Mesendoderm (in vitro differentiated cells): ENCODE results near the gene FMNL2.

Source experiments
- DNase-seq: peaks from one replicate; pipeline ENCODE4 v3.0.0; 2013
- H2AK5ac ChIP-seq: 2 replicates; pipeline ENCODE4 v1.6.1; 2013; ENCODE audit warnings: low read length, inconsistent platforms
- H2BK120ac ChIP-seq: 2 replicates; pipeline ENCODE4 v1.6.1; 2013; ENCODE audit warnings: low read depth, mild to moderate bottlenecking, low read length, moderate library complexity, mixed read lengths
- H2BK15ac ChIP-seq: replicated peaks from 2 replicates; pipeline ENCODE4 v1.6.1; 2013; ENCODE audit warnings: low read depth, mild to moderate bottlenecking, moderate library complexity
- H2BK5ac ChIP-seq: 2 replicates; pipeline ENCODE4 v1.6.1; 2013; ENCODE audit warnings: low read length, inconsistent platforms
- H3K18ac ChIP-seq: 2 replicates; pipeline ENCODE4 v1.6.1; 2013; ENCODE audit warnings: mild to moderate bottlenecking, low read length, mixed read lengths
- H3K23ac ChIP-seq: one replicate; pipeline ENCODE4 v1.6.1; 2013; ENCODE audit warnings: low read length
- H3K27ac ChIP-seq: 2 replicates; pipeline ENCODE4 v1.5.1; 2013; ENCODE audit warnings: low read depth, mild to moderate bottlenecking, inconsistent platforms, low read length, moderate library complexity
- H3K27me3 ChIP-seq: 2 replicates; pipeline ENCODE4 v1.6.1; 2013; ENCODE audit warnings: low read length, control low read depth, mild to moderate bottlenecking, inconsistent platforms; ENCODE audit not compliant: insufficient read depth, poor library complexity
- H3K36me3 ChIP-seq: 2 replicates; pipeline ENCODE4 v1.6.1; 2013; ENCODE audit warnings: low read length, inconsistent platforms; ENCODE audit not compliant: control insufficient read depth, insufficient read depth
- H3K4ac ChIP-seq: one replicate; pipeline ENCODE4 v1.6.1; 2013; ENCODE audit warnings: low read depth, mild to moderate bottlenecking, low read length, moderate library complexity
- H3K4me1 ChIP-seq: 2 replicates; pipeline ENCODE4 v1.6.1; 2013; ENCODE audit warnings: low read depth, low read length, inconsistent platforms; ENCODE audit not compliant: control insufficient read depth
- H3K4me2 ChIP-seq: 2 replicates; pipeline ENCODE4 v1.6.1; 2013; ENCODE audit warnings: low read length
- H3K4me3 ChIP-seq: 2 replicates; pipeline ENCODE4 v1.5.1; 2013; ENCODE audit warnings: mild to moderate bottlenecking, low read length
- H3K56ac ChIP-seq: one replicate; pipeline ENCODE4 v1.6.1; 2013; ENCODE audit warnings: low read length
- H3K79me1 ChIP-seq: 2 replicates; pipeline ENCODE4 v1.6.1; 2013; ENCODE audit warnings: low read length, inconsistent platforms
- H3K79me2 ChIP-seq: 2 replicates; pipeline ENCODE4 v1.6.1; 2013; ENCODE audit warnings: mild to moderate bottlenecking, low read length; ENCODE audit not compliant: control insufficient read depth, insufficient read depth
- H3K9ac ChIP-seq: 2 replicates; pipeline ENCODE4 v1.6.1; 2013; ENCODE audit warnings: low read length, inconsistent platforms
- H4K5ac ChIP-seq: one replicate; pipeline ENCODE4 v1.6.1; 2013; ENCODE audit warnings: low read length
- H4K8ac ChIP-seq: one replicate; pipeline ENCODE4 v1.6.1; 2013; ENCODE audit warnings: low read depth, mild to moderate bottlenecking, control low read depth, low read length, moderate library complexity
- WGBS: extraction: QIAGEN DNeasy Blood & Tissue Kit; methylation state at CpG from one replicate; pipeline ENCODE4 v1.1.7; 2013; ENCODE audit warnings: low lambda C conversion rate, missing lambda C conversion rate; ENCODE audit not compliant: insufficient coverage; ENCODE audit errors: extremely low coverage; 5-methylcytosine and 5-hydroxymethylcytosine counted together

Gene FMNL2

GRCh38 chr2:152607793-152608300, 272.9 kb downstream of the FMNL2 start:
- Histone ChIP-seq H3K56ac (no peak overlapping the region), H4K8ac (no peak overlapping the region)

GRCh38 chr2:152609154-152609553, 274.2 kb downstream of the FMNL2 start:
- Histone ChIP-seq H3K79me2 (no peaks in the 10 kb centered on the region), H2AK5ac (no peak overlapping the region), H3K4ac (no peak overlapping the region), H4K8ac (no peak overlapping the region), H3K23ac (no peak overlapping the region), H4K5ac (no peak overlapping the region), H3K27me3 (no peaks in the 10 kb centered on the region), H2BK15ac (no peak overlapping the region), H3K56ac (no peak overlapping the region), H2BK120ac (no peak overlapping the region), H3K4me3 (no peak overlapping the region), H3K36me3 (no peaks in the 10 kb centered on the region), H3K4me2 (no peak overlapping the region), H3K9ac (no peak overlapping the region), H3K79me1 (no peaks in the 10 kb centered on the region), H2BK5ac (no peak overlapping the region), H3K27ac (no peak overlapping the region), H3K4me1 (no peaks in the 10 kb centered on the region), H3K18ac (no peak overlapping the region)
- whole genome bisulfite sequencing = no CpG with 5 or more reads among the region's 2 CpGs
- DNase-seq = no peak

More at GRCh38 chr2:152607793-152608300, 272.9 kb downstream of the FMNL2 start:
- WGBS = no CpG with 5 or more reads among the region's 7 CpGs
- Histone ChIP-seq H3K23ac (no peak overlapping the region), H3K4me1 (no peaks in the 10 kb centered on the region), H4K5ac (no peak overlapping the region), H3K9ac (no peak overlapping the region), H3K79me1 (no peaks in the 10 kb centered on the region), H3K4me3 (no peak overlapping the region), H3K27me3 (no peaks in the 10 kb centered on the region), H3K4ac (no peak overlapping the region), H3K79me2 (no peaks in the 10 kb centered on the region), H2BK120ac (no peak overlapping the region), H3K27ac (no peak overlapping the region), H2AK5ac (no peak overlapping the region), H3K36me3 (no peaks in the 10 kb centered on the region), H2BK5ac (no peak overlapping the region), H3K4me2 (no peak overlapping the region), H3K18ac (no peak overlapping the region), H2BK15ac (no peak overlapping the region)
- no peak for DNase-seq

- Histone ChIP-seq H3K79me1 (no peaks in the 10 kb centered on the region), H4K8ac (no peak overlapping the region), H3K4ac (no peak overlapping the region), H3K4me1 (no peaks in the 10 kb centered on the region), H3K36me3 (no peaks in the 10 kb centered on the region), H3K27me3 (no peaks in the 10 kb centered on the region), H3K4me3 (no peak overlapping the region), H2BK15ac (no peak overlapping the region), H2AK5ac (no peak overlapping the region), H3K4me2 (no peak overlapping the region), H3K27ac (no peak overlapping the region), H2BK120ac (no peak overlapping the region), H3K18ac (no peak overlapping the region), H3K23ac (no peak overlapping the region), H3K79me2 (no peaks in the 10 kb centered on the region), H3K56ac (no peak overlapping the region), H4K5ac (no peak overlapping the region), H2BK5ac (no peak overlapping the region), H3K9ac (no peak overlapping the region)
- DNase-seq = no peak
- no CpG with 5 or more reads among the region's 1 CpG for WGBS
Observed at GRCh38 chr2:152609699-152610098, 274.7 kb downstream of the FMNL2 start.

- Histone ChIP-seq H3K27ac (no peak overlapping the region), H3K18ac (no peak overlapping the region), H4K5ac (no peak overlapping the region), H3K4me1 (no peaks in the 10 kb centered on the region), H2BK5ac (no peak overlapping the region), H3K4ac (no peak overlapping the region), H3K27me3 (no peaks in the 10 kb centered on the region), H3K36me3 (no peaks in the 10 kb centered on the region), H3K9ac (no peak overlapping the region), H3K4me3 (no peak overlapping the region), H4K8ac (peak overlapping the region; percentile 28), H3K4me2 (no peak overlapping the region), H2AK5ac (no peak overlapping the region), H3K56ac (no peak overlapping the region), H2BK120ac (no peak overlapping the region), H3K79me1 (no peaks in the 10 kb centered on the region), H3K79me2 (no peaks in the 10 kb centered on the region), H2BK15ac (no peak overlapping the region), H3K23ac (no peak overlapping the region)
- peak; percentile 25 for DNase-seq
- WGBS = no CpG with 5 or more reads among the region's 5 CpGs
Observed at GRCh38 chr2:152611458-152612231, 276.7 kb downstream of the FMNL2 start.

- H3K36me3 ChIP-seq = peaks cover 2% of the 10 kb centered on the region
- no CpG with 5 or more reads among the region's 2 CpGs for WGBS
Observed at GRCh38 chr2:152613235-152613634, 278.3 kb downstream of the FMNL2 start.

More at GRCh38 chr2:152613235-152613634, 278.3 kb downstream of the FMNL2 start:
- Histone ChIP-seq H3K79me1 (no peaks in the 10 kb centered on the region), H3K4ac (no peak overlapping the region), H3K9ac (no peak overlapping the region), H3K56ac (no peak overlapping the region), H3K27me3 (no peaks in the 10 kb centered on the region), H3K27ac (no peak overlapping the region), H4K5ac (no peak overlapping the region), H3K4me1 (no peaks in the 10 kb centered on the region), H2BK15ac (no peak overlapping the region), H2AK5ac (no peak overlapping the region), H2BK120ac (no peak overlapping the region), H3K79me2 (no peaks in the 10 kb centered on the region), H3K18ac (no peak overlapping the region), H3K4me2 (no peak overlapping the region), H3K23ac (no peak overlapping the region), H3K4me3 (no peak overlapping the region), H4K8ac (no peak overlapping the region), H2BK5ac (no peak overlapping the region)
- DNase-seq = no peak
